ENCODE measurements around the gene RGS7BP. TPM values are rescaled to one million over a fixed set of nuclear protein-coding genes. Genes with fewer than 3 reads are reported as not detected.

The RGS7BP gene
- total RNA-seq, 1 donor from 2014 or later = 0.07 TPM

- H3K4me3 ChIP-seq (ENCODE audit: insufficient read depth, low read depth, low read length) = no peak overlapping the region
- no peak for FAIRE-seq
- H2AFZ ChIP-seq (ENCODE audit: low read depth, low read length) = no peak overlapping the region
- no peaks in the 10 kb centered on the region for H3K36me3 ChIP-seq (ENCODE audit: insufficient read depth, low read length)
- no peaks in the 10 kb centered on the region for H3K27me3 ChIP-seq (ENCODE audit: insufficient read depth, low read length)
- no peak for DNase-seq (ENCODE audit: low read depth)
- no peaks in the 10 kb centered on the region for H3K4me1 ChIP-seq (ENCODE audit: insufficient read depth, low read length)
- Mint-ChIP-seq H3K27ac (ENCODE audit: unreplicated experiment) (no peak overlapping the region), H3K4me1 (ENCODE audit: low read depth, unreplicated experiment) (no peaks in the 10 kb centered on the region), H3K36me3 (ENCODE audit: low read depth, unreplicated experiment) (no peaks in the 10 kb centered on the region), H3K4me3 (ENCODE audit: unreplicated experiment) (no peak overlapping the region), H3K9me3 (ENCODE audit: unreplicated experiment) (no peaks in the 10 kb centered on the region), H3K27me3 (ENCODE audit: low read depth, unreplicated experiment) (peaks cover 3% of the 10 kb centered on the region)
- no peaks in the 10 kb centered on the region for H4K20me1 ChIP-seq (ENCODE audit: insufficient read depth, low read length)
- TF ChIP-seq EZH2 (IDR thresholded peaks at IDR 0.05; ENCODE audit: insufficient read depth, low read length) (no peak), CTCF (IDR thresholded peaks at IDR 0.05; ENCODE audit: insufficient read depth, low read depth, low read length) (no peak)
- no peaks in the 10 kb centered on the region for H3K79me2 ChIP-seq (ENCODE audit: insufficient read depth, low read length)
- H3K9ac ChIP-seq (ENCODE audit: low read length) = no peak overlapping the region
- no peak overlapping the region for H3K4me2 ChIP-seq (ENCODE audit: low read length)
- H3K9me3 ChIP-seq (ENCODE audit: insufficient read depth, low read depth, low read length) = no peaks in the 10 kb centered on the region
- no peak overlapping the region for H3K27ac ChIP-seq (ENCODE audit: low read depth, low read length)
Measured at GRCh38 chr5:64587370-64587769, 81.6 kb downstream of the RGS7BP start.

- H3K9me3 Mint-ChIP-seq (ENCODE audit: unreplicated experiment) = no peaks in the 10 kb centered on the region
- Histone ChIP-seq H3K36me3 (ENCODE audit: insufficient read depth, low read length) (no peaks in the 10 kb centered on the region), H3K79me2 (ENCODE audit: insufficient read depth, low read length) (no peaks in the 10 kb centered on the region), H3K4me3 (ENCODE audit: insufficient read depth, low read depth, low read length) (no peak overlapping the region), H3K9ac (ENCODE audit: low read length) (no peak overlapping the region), H2AFZ (ENCODE audit: low read depth, low read length) (no peak overlapping the region), H3K4me2 (ENCODE audit: low read length) (no peak overlapping the region), H3K27ac (ENCODE audit: low read depth, low read length) (no peak overlapping the region), H3K9me3 (ENCODE audit: insufficient read depth, low read depth, low read length) (no peaks in the 10 kb centered on the region), H3K27me3 (ENCODE audit: insufficient read depth, low read length) (peaks cover 4% of the 10 kb centered on the region), H3K4me1 (ENCODE audit: insufficient read depth, low read length) (no peaks in the 10 kb centered on the region), H4K20me1 (ENCODE audit: insufficient read depth, low read length) (no peaks in the 10 kb centered on the region)
- H3K36me3 Mint-ChIP-seq (ENCODE audit: low read depth, unreplicated experiment) = no peaks in the 10 kb centered on the region
- FAIRE-seq (no peak), DNase-seq (ENCODE audit: low read depth) (no peak)
- H3K4me1 Mint-ChIP-seq (ENCODE audit: low read depth, unreplicated experiment) = no peaks in the 10 kb centered on the region
- no peak overlapping the region for H3K27ac Mint-ChIP-seq (ENCODE audit: unreplicated experiment)
- peaks cover 9% of the 10 kb centered on the region for H3K27me3 Mint-ChIP-seq (ENCODE audit: low read depth, unreplicated experiment)
- no peak overlapping the region for H3K4me3 Mint-ChIP-seq (ENCODE audit: unreplicated experiment)
- TF ChIP-seq CTCF (IDR thresholded peaks at IDR 0.05; ENCODE audit: insufficient read depth, low read depth, low read length) = no peak
- no peak for TF ChIP-seq EZH2 (IDR thresholded peaks at IDR 0.05; ENCODE audit: insufficient read depth, low read length)
Measured at GRCh38 chr5:64592730-64593341, 87.0 kb downstream of the RGS7BP start.

GRCh38 chr5:64594025-64594424 lies 88.2 kb downstream of the RGS7BP start:
- H3K36me3 Mint-ChIP-seq (ENCODE audit: low read depth, unreplicated experiment) = no peaks in the 10 kb centered on the region
- no peaks in the 10 kb centered on the region for H3K4me1 Mint-ChIP-seq (ENCODE audit: low read depth, unreplicated experiment)
- Histone ChIP-seq H3K27ac (ENCODE audit: low read depth, low read length) (no peak overlapping the region), H3K36me3 (ENCODE audit: insufficient read depth, low read length) (no peaks in the 10 kb centered on the region), H2AFZ (ENCODE audit: low read depth, low read length) (no peak overlapping the region), H3K4me2 (ENCODE audit: low read length) (no peak overlapping the region), H3K4me1 (ENCODE audit: insufficient read depth, low read length) (no peaks in the 10 kb centered on the region), H3K27me3 (ENCODE audit: insufficient read depth, low read length) (peaks cover 4% of the 10 kb centered on the region), H3K9ac (ENCODE audit: low read length) (no peak overlapping the region), H3K9me3 (ENCODE audit: insufficient read depth, low read depth, low read length) (no peaks in the 10 kb centered on the region), H3K4me3 (ENCODE audit: insufficient read depth, low read depth, low read length) (no peak overlapping the region), H3K79me2 (ENCODE audit: insufficient read depth, low read length) (no peaks in the 10 kb centered on the region), H4K20me1 (ENCODE audit: insufficient read depth, low read length) (no peaks in the 10 kb centered on the region)
- peaks cover 9% of the 10 kb centered on the region for H3K27me3 Mint-ChIP-seq (ENCODE audit: low read depth, unreplicated experiment)
- no peaks in the 10 kb centered on the region for H3K9me3 Mint-ChIP-seq (ENCODE audit: unreplicated experiment)
- no peak for DNase-seq (ENCODE audit: low read depth)
- no peak for FAIRE-seq
- no peak overlapping the region for H3K27ac Mint-ChIP-seq (ENCODE audit: unreplicated experiment)
- no peak overlapping the region for H3K4me3 Mint-ChIP-seq (ENCODE audit: unreplicated experiment)
- TF ChIP-seq CTCF (IDR thresholded peaks at IDR 0.05; ENCODE audit: insufficient read depth, low read depth, low read length) (no peak), EZH2 (IDR thresholded peaks at IDR 0.05; ENCODE audit: insufficient read depth, low read length) (no peak)
